ENCODE measurements around the gene C1D. TPM values are rescaled to one million over a fixed set of nuclear protein-coding genes. Genes with fewer than 3 reads are reported as not detected.

The C1D gene
- polyA plus RNA-seq, 1 donor, result 42.1 TPM

DNA sequence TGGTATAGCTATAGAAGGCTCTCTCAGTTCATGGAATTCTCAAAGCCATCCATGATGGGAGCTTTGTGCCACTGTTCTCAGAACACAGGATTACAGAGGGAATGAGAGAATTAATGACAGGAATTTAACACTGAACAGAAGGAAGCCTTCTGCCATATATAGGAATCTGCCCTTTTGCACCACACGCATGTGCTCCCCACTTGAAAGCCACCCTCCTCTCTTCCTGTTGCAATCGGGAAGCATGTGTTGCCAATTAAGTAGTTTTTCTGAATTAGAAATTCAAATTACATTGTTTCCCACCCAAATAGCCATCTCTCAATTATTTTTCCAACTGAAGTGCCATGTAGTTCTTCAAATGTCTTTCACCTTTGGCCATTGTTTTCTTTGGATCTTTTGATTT, 71.3 kb downstream of the C1D start:
- no peak for DNase-seq
- 100% methylated on average over 1 of the region's 2 CpGs for WGBS (ENCODE audit: insufficient coverage, low lambda C conversion rate)
- H3K27me3 ChIP-seq (ENCODE audit: control insufficient read depth, insufficient read depth, low read length), result no peaks in the 10 kb centered on the region
- no peaks in the 10 kb centered on the region for H3K36me3 ChIP-seq (ENCODE audit: control insufficient read depth, insufficient read depth, low read length)
- no peaks in the 10 kb centered on the region for H3K9me3 ChIP-seq (ENCODE audit: control insufficient read depth, low read depth, low read length)
- no peaks in the 10 kb centered on the region for H3K4me1 ChIP-seq (ENCODE audit: control insufficient read depth, insufficient read depth, low read length)
- H3K27ac ChIP-seq (ENCODE audit: low read length), result no peak overlapping the region
- no peak overlapping the region for H3K4me3 ChIP-seq (ENCODE audit: low read length)

Other genes starting within 250 kb of the C1D start
- gene PNO1, start 94.9 kb upstream of the C1D start, polyA plus RNA-seq, result 15.2 TPM
- gene PPP3R1, start 189.5 kb upstream of the C1D start, polyA plus RNA-seq, result 43.9 TPM

All from large intestine (tissue), 3 donors.